ENCODE results near the gene SVOP.

The SVOP gene

GRCh38 chr12:108939594-108939993 is 81.3 kb downstream of the SVOP start:
- H3K27me3 Mint-ChIP-seq (ENCODE audit: low read depth), result peaks cover 19% of the 10 kb centered on the region
- no peak overlapping the region for H3K27ac Mint-ChIP-seq
- no peak for TF ChIP-seq CTCF (IDR thresholded peaks at IDR 0.05; ENCODE audit: unreplicated experiment in 3 of 3)
- H3K4me3 Mint-ChIP-seq, result no peak overlapping the region
- no peaks in the 10 kb centered on the region for H3K9me3 Mint-ChIP-seq
- H3K4me1 Mint-ChIP-seq, result no peaks in the 10 kb centered on the region
- H3K36me3 Mint-ChIP-seq (ENCODE audit: low read depth), result no peaks in the 10 kb centered on the region

GRCh38 chr12:108938247-108938924 is 82.5 kb downstream of the SVOP start:
- no peak overlapping the region for H3K27ac Mint-ChIP-seq
- no peaks in the 10 kb centered on the region for H3K9me3 Mint-ChIP-seq
- H3K4me3 Mint-ChIP-seq, result no peak overlapping the region
- peaks cover 19% of the 10 kb centered on the region for H3K27me3 Mint-ChIP-seq (ENCODE audit: low read depth)
- no peaks in the 10 kb centered on the region for H3K4me1 Mint-ChIP-seq
- no peak for TF ChIP-seq CTCF (IDR thresholded peaks at IDR 0.05; ENCODE audit: unreplicated experiment in 3 of 3)
- no peaks in the 10 kb centered on the region for H3K36me3 Mint-ChIP-seq (ENCODE audit: low read depth)

GRCh38 chr12:108935159-108935763 is 85.6 kb downstream of the SVOP start:
- no peak overlapping the region for H3K4me3 Mint-ChIP-seq
- H3K36me3 Mint-ChIP-seq (ENCODE audit: low read depth), result no peaks in the 10 kb centered on the region
- peaks cover 8% of the 10 kb centered on the region for H3K27me3 Mint-ChIP-seq (ENCODE audit: low read depth)
- no peak overlapping the region for H3K27ac Mint-ChIP-seq
- H3K4me1 Mint-ChIP-seq, result no peaks in the 10 kb centered on the region
- no peaks in the 10 kb centered on the region for H3K9me3 Mint-ChIP-seq
- no peak for TF ChIP-seq CTCF (IDR thresholded peaks at IDR 0.05; ENCODE audit: unreplicated experiment in 3 of 3)

- H3K27me3 Mint-ChIP-seq (ENCODE audit: low read depth), result peaks cover 8% of the 10 kb centered on the region
- no peaks in the 10 kb centered on the region for H3K9me3 Mint-ChIP-seq
- H3K4me3 Mint-ChIP-seq, result no peak overlapping the region
- no peaks in the 10 kb centered on the region for H3K36me3 Mint-ChIP-seq (ENCODE audit: low read depth)
- TF ChIP-seq CTCF (IDR thresholded peaks at IDR 0.05; ENCODE audit: unreplicated experiment in 3 of 3), result no peak
- no peaks in the 10 kb centered on the region for H3K4me1 Mint-ChIP-seq
- peak overlapping the region in 1 of 3 experiments; percentile 28 for H3K27ac Mint-ChIP-seq
Observed at GRCh38 chr12:108933949-108934348, 86.9 kb downstream of the SVOP start.

- no peak for TF ChIP-seq CTCF (IDR thresholded peaks at IDR 0.05; ENCODE audit: unreplicated experiment in 3 of 3)
- Mint-ChIP-seq H3K36me3 (ENCODE audit: low read depth) (no peaks in the 10 kb centered on the region), H3K27me3 (ENCODE audit: low read depth) (peaks cover 12% of the 10 kb centered on the region), H3K27ac (no peak overlapping the region), H3K4me3 (no peak overlapping the region), H3K4me1 (no peaks in the 10 kb centered on the region), H3K9me3 (no peaks in the 10 kb centered on the region)
Observed at GRCh38 chr12:108930756-108931155, 90.1 kb downstream of the SVOP start.

- Mint-ChIP-seq H3K36me3 (ENCODE audit: low read depth) (no peaks in the 10 kb centered on the region), H3K27ac (no peak overlapping the region), H3K27me3 (ENCODE audit: low read depth) (peaks cover 17% of the 10 kb centered on the region), H3K9me3 (no peaks in the 10 kb centered on the region), H3K4me3 (no peak overlapping the region), H3K4me1 (no peaks in the 10 kb centered on the region)
- TF ChIP-seq CTCF (IDR thresholded peaks at IDR 0.05; ENCODE audit: unreplicated experiment in 3 of 3), result no peak
Observed at GRCh38 chr12:108930155-108930554, 90.7 kb downstream of the SVOP start.

All from nephron (organoid).